ENCODE results near the gene DGKQ.

DGKQ gene

GRCh38 chr4:968221-968620 is 5.1 kb downstream of the DGKQ start:
- TF ChIP-seq CTCF (IDR thresholded peaks at IDR 0.05; ENCODE audit: control extremely low read depth, extremely low read depth, low read depth, missing control alignments) = no peak
- ChIA-PET CTCF (no interaction called here), POLR2A (no interaction called here)
- DNase-seq (ENCODE audit: extremely low spot score) = no peak

GRCh38 chr4:967113-968104 is 6.0 kb downstream of the DGKQ start:
- CTCF ChIA-PET = no interaction called here
- no peak for DNase-seq (ENCODE audit: extremely low spot score)
- no peak for TF ChIP-seq CTCF (IDR thresholded peaks at IDR 0.05; ENCODE audit: control extremely low read depth, extremely low read depth, low read depth, missing control alignments)
- POLR2A ChIA-PET = no interaction called here

- TF ChIP-seq CTCF (IDR thresholded peaks at IDR 0.05; ENCODE audit: control extremely low read depth, extremely low read depth, low read depth, missing control alignments) = no peak
- no peak for DNase-seq (ENCODE audit: extremely low spot score)
- ChIA-PET POLR2A (no interaction called here), CTCF (interaction anchor here (1.3 kb wide), 1 partner anchor 21 kb away, joined by 5 read pairs; the partner anchor contains the start of gene IDUA)
Measured at GRCh38 chr4:966266-967112, 6.9 kb downstream of the DGKQ start.

- DNase-seq (ENCODE audit: extremely low spot score) = no peak
- CTCF ChIA-PET = interaction anchor here (1.3 kb wide), 1 partner anchor 22 kb away, joined by 5 read pairs; the partner anchor contains the start of gene IDUA
- TF ChIP-seq CTCF (IDR thresholded peaks at IDR 0.05; ENCODE audit: control extremely low read depth, extremely low read depth, low read depth, missing control alignments) = no peak
- POLR2A ChIA-PET = no interaction called here
Measured at GRCh38 chr4:965766-966134, 7.6 kb downstream of the DGKQ start.

- CTCF ChIA-PET = interaction anchor here (1.3 to 1.7 kb wide), 2 partner anchors 21 to 22 kb away, joined by 3 to 5 read pairs; partner anchors contain the start of gene IDUA
- no peak for DNase-seq (ENCODE audit: extremely low spot score)
- no peak for TF ChIP-seq CTCF (IDR thresholded peaks at IDR 0.05; ENCODE audit: control extremely low read depth, extremely low read depth, low read depth, missing control alignments)
- POLR2A ChIA-PET = interaction anchor here (0.5 kb wide), 1 partner anchor 416 kb away, joined by 7 read pairs; no protein-coding TSS in a partner anchor
Measured at GRCh38 chr4:965048-965765, 8.2 kb downstream of the DGKQ start.
